ENCODE measurements around the gene RYR2. TPM values are rescaled to one million over a fixed set of nuclear protein-coding genes. Genes with fewer than 3 reads are reported as not detected.

RYR2 gene
- total and polyA plus RNA-seq, 2 experiments from 2014 or later: 0.50 to 0.95 TPM

DNA sequence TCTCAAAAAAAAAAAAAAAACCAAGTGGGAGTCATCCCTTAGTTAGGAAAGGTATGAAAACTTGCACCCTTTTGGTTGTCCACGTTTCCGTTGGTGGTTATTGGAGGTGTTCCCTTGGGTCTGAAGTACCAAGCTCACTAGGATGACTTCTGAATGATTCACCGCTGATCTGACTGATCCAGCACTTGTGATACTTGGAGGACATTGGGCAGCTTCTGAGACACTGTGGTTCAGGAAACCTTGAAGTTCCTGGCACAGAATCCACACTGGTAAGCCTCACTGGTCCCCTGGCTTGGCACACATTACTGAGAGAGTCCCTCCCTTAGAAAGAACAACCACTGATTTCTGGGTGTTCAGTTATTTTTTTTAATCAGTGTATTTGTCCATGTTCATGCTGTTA is 91.9 kb downstream of the RYR2 start:
- no peak overlapping the region for H2AFZ ChIP-seq
- H4K20me1 ChIP-seq (ENCODE audit: insufficient read depth, poor library complexity, severe bottlenecking): no peaks in the 10 kb centered on the region
- H3K9me3 ChIP-seq (ENCODE audit: low read depth): no peaks in the 10 kb centered on the region
- no peak overlapping the region for H3K4me2 ChIP-seq
- no peaks in the 10 kb centered on the region for H3K9me2 ChIP-seq (replicated peaks; ENCODE audit: insufficient read depth)
- no peaks in the 10 kb centered on the region for H3K27me3 ChIP-seq
- no peaks in the 10 kb centered on the region for H3K4me1 ChIP-seq (ENCODE audit: insufficient read depth)
- DNase-seq (ENCODE audit: low spot score): no peak
- H3K36me3 ChIP-seq (replicated peaks; ENCODE audit: insufficient read depth, low read depth): no peaks in the 10 kb centered on the region
- H3K79me2 ChIP-seq: no peaks in the 10 kb centered on the region
- no peak overlapping the region for H3K27ac ChIP-seq
- TF ChIP-seq EZH2phosphoT487 (IDR thresholded peaks at IDR 0.05; ENCODE audit: low read depth, severe bottlenecking, unreplicated experiment) (no peak), EZH2 (IDR thresholded peaks at IDR 0.05; ENCODE audit: borderline replicate concordance) (no peak)
- TF ChIP-seq, protein P1, sequence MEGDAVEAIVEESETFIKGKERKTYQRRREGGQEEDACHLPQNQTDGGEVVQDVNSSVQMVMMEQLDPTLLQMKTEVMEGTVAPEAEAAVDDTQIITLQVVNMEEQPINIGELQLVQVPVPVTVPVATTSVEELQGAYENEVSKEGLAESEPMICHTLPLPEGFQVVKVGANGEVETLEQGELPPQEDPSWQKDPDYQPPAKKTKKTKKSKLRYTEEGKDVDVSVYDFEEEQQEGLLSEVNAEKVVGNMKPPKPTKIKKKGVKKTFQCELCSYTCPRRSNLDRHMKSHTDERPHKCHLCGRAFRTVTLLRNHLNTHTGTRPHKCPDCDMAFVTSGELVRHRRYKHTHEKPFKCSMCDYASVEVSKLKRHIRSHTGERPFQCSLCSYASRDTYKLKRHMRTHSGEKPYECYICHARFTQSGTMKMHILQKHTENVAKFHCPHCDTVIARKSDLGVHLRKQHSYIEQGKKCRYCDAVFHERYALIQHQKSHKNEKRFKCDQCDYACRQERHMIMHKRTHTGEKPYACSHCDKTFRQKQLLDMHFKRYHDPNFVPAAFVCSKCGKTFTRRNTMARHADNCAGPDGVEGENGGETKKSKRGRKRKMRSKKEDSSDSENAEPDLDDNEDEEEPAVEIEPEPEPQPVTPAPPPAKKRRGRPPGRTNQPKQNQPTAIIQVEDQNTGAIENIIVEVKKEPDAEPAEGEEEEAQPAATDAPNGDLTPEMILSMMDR (IDR thresholded peaks at IDR 0.05; ENCODE audit: poor library complexity): no peak
- H3K4me3 ChIP-seq: no peak overlapping the region
- WGBS (ENCODE audit: low lambda C conversion rate, missing lambda C conversion rate): 44% methylated on average over 3 of the region's 3 CpGs

DNA sequence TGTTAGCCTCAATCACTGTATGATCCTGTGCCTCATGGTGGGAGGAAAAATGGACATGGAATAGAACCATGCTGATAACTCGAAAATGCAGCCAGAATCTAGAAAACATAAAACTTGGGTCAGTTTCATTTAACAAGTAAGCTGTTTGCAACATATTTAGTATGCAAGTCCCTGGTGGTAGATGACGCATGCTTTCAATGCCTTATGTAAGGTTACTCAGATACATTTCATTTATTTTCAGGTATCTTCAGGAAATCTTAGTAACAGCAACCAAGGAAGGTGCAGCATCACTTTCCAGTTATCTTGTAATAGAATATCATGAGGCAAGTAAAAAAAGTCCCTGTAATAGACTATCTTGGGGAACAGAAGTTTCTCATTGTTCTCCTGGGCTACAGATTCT is 92.9 kb downstream of the RYR2 start:
- no peak overlapping the region for H3K4me3 ChIP-seq
- no peak for DNase-seq (ENCODE audit: low spot score)
- H3K4me1 ChIP-seq (ENCODE audit: insufficient read depth): no peaks in the 10 kb centered on the region
- no peaks in the 10 kb centered on the region for H3K36me3 ChIP-seq (replicated peaks; ENCODE audit: insufficient read depth, low read depth)
- H3K9me3 ChIP-seq (ENCODE audit: low read depth): no peaks in the 10 kb centered on the region
- H3K9me2 ChIP-seq (replicated peaks; ENCODE audit: insufficient read depth): no peaks in the 10 kb centered on the region
- TF ChIP-seq EZH2phosphoT487 (IDR thresholded peaks at IDR 0.05; ENCODE audit: low read depth, severe bottlenecking, unreplicated experiment) (no peak), EZH2 (IDR thresholded peaks at IDR 0.05; ENCODE audit: borderline replicate concordance) (no peak)
- TF ChIP-seq, protein P1 (IDR thresholded peaks at IDR 0.05; ENCODE audit: poor library complexity): no peak
- H3K27me3 ChIP-seq: no peaks in the 10 kb centered on the region
- no peaks in the 10 kb centered on the region for H3K79me2 ChIP-seq
- 90% methylated on average over 2 of the region's 2 CpGs for WGBS (ENCODE audit: low lambda C conversion rate, missing lambda C conversion rate)
- H3K4me2 ChIP-seq: no peak overlapping the region
- H3K27ac ChIP-seq: no peak overlapping the region
- H4K20me1 ChIP-seq (ENCODE audit: insufficient read depth, poor library complexity, severe bottlenecking): no peaks in the 10 kb centered on the region
- H2AFZ ChIP-seq: no peak overlapping the region

DNA sequence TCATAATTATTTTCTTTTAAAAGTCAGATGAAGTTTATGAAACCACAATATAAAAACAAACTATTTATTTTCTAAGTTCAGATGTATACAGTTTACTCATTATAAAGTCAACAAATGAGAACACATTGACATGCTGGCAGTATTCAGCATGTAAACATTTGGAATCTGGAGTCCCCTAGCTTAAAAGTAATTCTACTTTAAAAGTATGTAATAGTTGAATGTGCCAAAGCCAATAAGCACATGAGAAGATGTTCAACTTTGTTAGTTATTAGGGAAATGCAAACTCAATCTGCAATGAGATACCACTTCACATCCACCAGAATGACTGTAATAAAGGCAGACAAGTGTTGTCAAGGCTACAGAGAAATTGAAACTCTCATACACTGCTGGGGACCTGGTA is 96.6 kb downstream of the RYR2 start:
- no peak overlapping the region for H3K4me3 ChIP-seq
- no peaks in the 10 kb centered on the region for H3K4me1 ChIP-seq (ENCODE audit: insufficient read depth)
- DNase-seq (ENCODE audit: low spot score): no peak
- H3K36me3 ChIP-seq (replicated peaks; ENCODE audit: insufficient read depth, low read depth): no peaks in the 10 kb centered on the region
- H3K27me3 ChIP-seq: no peaks in the 10 kb centered on the region
- no peaks in the 10 kb centered on the region for H3K79me2 ChIP-seq
- no peaks in the 10 kb centered on the region for H4K20me1 ChIP-seq (ENCODE audit: insufficient read depth, poor library complexity, severe bottlenecking)
- H3K9me3 ChIP-seq (ENCODE audit: low read depth): no peaks in the 10 kb centered on the region
- H3K27ac ChIP-seq: no peak overlapping the region
- no peaks in the 10 kb centered on the region for H3K9me2 ChIP-seq (replicated peaks; ENCODE audit: insufficient read depth)
- no peak overlapping the region for H2AFZ ChIP-seq
- no peak overlapping the region for H3K4me2 ChIP-seq
- TF ChIP-seq EZH2phosphoT487 (IDR thresholded peaks at IDR 0.05; ENCODE audit: low read depth, severe bottlenecking, unreplicated experiment) (no peak), EZH2 (IDR thresholded peaks at IDR 0.05; ENCODE audit: borderline replicate concordance) (no peak)
- TF ChIP-seq, protein P1 (IDR thresholded peaks at IDR 0.05; ENCODE audit: poor library complexity): no peak

DNA sequence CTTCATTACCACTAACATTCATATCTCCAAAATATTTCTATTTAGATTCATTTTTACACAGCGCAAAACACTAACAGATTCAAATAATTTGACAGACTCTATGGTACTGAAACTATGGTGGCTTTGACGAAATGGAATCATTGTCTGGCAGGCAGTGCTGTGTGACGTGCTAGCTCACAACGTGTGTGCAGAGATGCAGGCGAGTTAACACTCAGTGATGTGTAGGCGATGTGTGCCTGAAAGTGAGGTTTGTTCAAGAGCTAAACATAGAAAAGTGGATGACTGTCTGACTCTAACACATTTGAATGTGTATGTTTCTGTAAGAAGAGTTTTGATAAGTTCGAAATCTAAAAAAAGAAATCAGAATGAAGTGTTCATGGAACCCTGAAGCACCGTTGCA is 97.7 kb downstream of the RYR2 start:
- Histone ChIP-seq H3K27ac (no peak overlapping the region), H4K20me1 (ENCODE audit: insufficient read depth, poor library complexity, severe bottlenecking) (no peaks in the 10 kb centered on the region), H3K9me2 (replicated peaks; ENCODE audit: insufficient read depth) (no peaks in the 10 kb centered on the region), H3K79me2 (no peaks in the 10 kb centered on the region), H2AFZ (no peak overlapping the region), H3K9me3 (ENCODE audit: low read depth) (no peaks in the 10 kb centered on the region), H3K4me3 (no peak overlapping the region), H3K27me3 (no peaks in the 10 kb centered on the region), H3K4me1 (ENCODE audit: insufficient read depth) (no peaks in the 10 kb centered on the region), H3K36me3 (replicated peaks; ENCODE audit: insufficient read depth, low read depth) (no peaks in the 10 kb centered on the region), H3K4me2 (no peak overlapping the region)
- 94% methylated on average over 8 of the region's 8 CpGs for WGBS (ENCODE audit: low lambda C conversion rate, missing lambda C conversion rate)
- DNase-seq (ENCODE audit: low spot score): no peak
- TF ChIP-seq EZH2phosphoT487 (IDR thresholded peaks at IDR 0.05; ENCODE audit: low read depth, severe bottlenecking, unreplicated experiment) (no peak), EZH2 (IDR thresholded peaks at IDR 0.05; ENCODE audit: borderline replicate concordance) (no peak)
- TF ChIP-seq, protein P1 (IDR thresholded peaks at IDR 0.05; ENCODE audit: poor library complexity): no peak

All from hepatocyte (in vitro differentiated cells).